Measurements from ENCODE around the gene PRCP.

DNA sequence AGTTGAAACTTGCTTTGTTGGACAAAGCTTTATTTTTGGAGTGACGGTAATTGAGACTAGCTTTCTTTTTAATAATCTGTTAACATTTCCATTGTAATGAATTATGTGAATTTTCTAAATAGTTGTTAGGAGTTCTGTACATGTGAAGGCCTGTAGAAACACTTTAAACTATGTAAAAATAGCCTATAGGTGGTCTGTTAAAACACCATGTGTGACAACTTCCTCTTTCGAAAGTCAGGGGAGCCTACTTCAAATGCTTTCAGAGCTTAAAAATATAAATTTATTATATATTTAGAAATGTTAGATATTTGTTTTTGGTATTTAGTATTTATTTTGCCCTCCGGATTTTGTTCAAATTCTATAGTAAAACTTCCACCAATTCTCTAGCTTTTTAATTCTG lies 30.0 kb upstream of the PRCP start:
- TF ChIP-seq, protein P1, sequence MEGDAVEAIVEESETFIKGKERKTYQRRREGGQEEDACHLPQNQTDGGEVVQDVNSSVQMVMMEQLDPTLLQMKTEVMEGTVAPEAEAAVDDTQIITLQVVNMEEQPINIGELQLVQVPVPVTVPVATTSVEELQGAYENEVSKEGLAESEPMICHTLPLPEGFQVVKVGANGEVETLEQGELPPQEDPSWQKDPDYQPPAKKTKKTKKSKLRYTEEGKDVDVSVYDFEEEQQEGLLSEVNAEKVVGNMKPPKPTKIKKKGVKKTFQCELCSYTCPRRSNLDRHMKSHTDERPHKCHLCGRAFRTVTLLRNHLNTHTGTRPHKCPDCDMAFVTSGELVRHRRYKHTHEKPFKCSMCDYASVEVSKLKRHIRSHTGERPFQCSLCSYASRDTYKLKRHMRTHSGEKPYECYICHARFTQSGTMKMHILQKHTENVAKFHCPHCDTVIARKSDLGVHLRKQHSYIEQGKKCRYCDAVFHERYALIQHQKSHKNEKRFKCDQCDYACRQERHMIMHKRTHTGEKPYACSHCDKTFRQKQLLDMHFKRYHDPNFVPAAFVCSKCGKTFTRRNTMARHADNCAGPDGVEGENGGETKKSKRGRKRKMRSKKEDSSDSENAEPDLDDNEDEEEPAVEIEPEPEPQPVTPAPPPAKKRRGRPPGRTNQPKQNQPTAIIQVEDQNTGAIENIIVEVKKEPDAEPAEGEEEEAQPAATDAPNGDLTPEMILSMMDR (IDR thresholded peaks at IDR 0.05; ENCODE audit: insufficient read depth, low read depth, low read length) = no peak
- TF ChIP-seq EZH2 (IDR thresholded peaks at IDR 0.05; ENCODE audit: insufficient read depth, low read length) = no peak

Data from astrocyte (in vitro differentiated cells and primary cell).